ENCODE results near the gene EVI2A.

- TF ChIP-seq, protein P1, sequence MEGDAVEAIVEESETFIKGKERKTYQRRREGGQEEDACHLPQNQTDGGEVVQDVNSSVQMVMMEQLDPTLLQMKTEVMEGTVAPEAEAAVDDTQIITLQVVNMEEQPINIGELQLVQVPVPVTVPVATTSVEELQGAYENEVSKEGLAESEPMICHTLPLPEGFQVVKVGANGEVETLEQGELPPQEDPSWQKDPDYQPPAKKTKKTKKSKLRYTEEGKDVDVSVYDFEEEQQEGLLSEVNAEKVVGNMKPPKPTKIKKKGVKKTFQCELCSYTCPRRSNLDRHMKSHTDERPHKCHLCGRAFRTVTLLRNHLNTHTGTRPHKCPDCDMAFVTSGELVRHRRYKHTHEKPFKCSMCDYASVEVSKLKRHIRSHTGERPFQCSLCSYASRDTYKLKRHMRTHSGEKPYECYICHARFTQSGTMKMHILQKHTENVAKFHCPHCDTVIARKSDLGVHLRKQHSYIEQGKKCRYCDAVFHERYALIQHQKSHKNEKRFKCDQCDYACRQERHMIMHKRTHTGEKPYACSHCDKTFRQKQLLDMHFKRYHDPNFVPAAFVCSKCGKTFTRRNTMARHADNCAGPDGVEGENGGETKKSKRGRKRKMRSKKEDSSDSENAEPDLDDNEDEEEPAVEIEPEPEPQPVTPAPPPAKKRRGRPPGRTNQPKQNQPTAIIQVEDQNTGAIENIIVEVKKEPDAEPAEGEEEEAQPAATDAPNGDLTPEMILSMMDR (IDR thresholded peaks at IDR 0.05): no peak
- TF ChIP-seq POLR2A (IDR thresholded peaks at IDR 0.05): no peak
These were observed 12.8 kb downstream of the EVI2A start for GRCh38 chr17:31308372-31309334.

All from adrenal gland (tissue), 5 donors.